HL-60 (cell line): ENCODE data around the gene OSBPL2.

Source experiments
- DNase-seq, 2 experiments: peaks; one replicate each; pipeline ENCODE4 v3.0.0-alpha.2; 2010 to 2020; ENCODE audit warnings: low read depth in 1 of 2, low spot score in 1 of 2
- H3K27ac ChIP-seq: fragments of 250-450 bp; sonication (Bioruptor Pico); replicated peaks from 2 replicates; pipeline ENCODE4 v1.5.1; 2020; ENCODE audit warnings: mild to moderate bottlenecking, moderate library complexity
- H3K27me3 ChIP-seq: fragments of 250-450 bp; sonication (Bioruptor Pico); 2 replicates; pipeline ENCODE4 v1.5.1; 2021; ENCODE audit warnings: mild to moderate bottlenecking, moderate library complexity; ENCODE audit not compliant: insufficient read depth, poor library complexity, severe bottlenecking
- H3K4me3 ChIP-seq: replicated peaks from 2 replicates; pipeline ENCODE4 v1.5.1; 2011; ENCODE audit warnings: mild to moderate bottlenecking, control low read depth, low read length; ENCODE audit not compliant: insufficient read depth
- CTCF ChIP-seq: IDR thresholded peaks from one replicate; pipeline ENCODE4 v1.5.1; 2011; ENCODE audit warnings: low read length, control low read depth, inconsistent platforms; ENCODE audit not compliant: insufficient read depth
- GABPA ChIP-seq: IDR thresholded peaks from 2 replicates; pipeline ENCODE4 v1.6.1; 2012; ENCODE audit warnings: low read depth
- POLR2AphosphoS5 ChIP-seq: IDR thresholded peaks from 2 replicates; pipeline ENCODE4 v1.6.1; 2012; ENCODE audit warnings: low read depth
- REST ChIP-seq: IDR thresholded peaks from 2 replicates; pipeline ENCODE4 v1.6.1; 2012; ENCODE audit warnings: low read depth; ENCODE audit not compliant: insufficient replicate concordance
- SPI1 ChIP-seq: IDR thresholded peaks from 2 replicates; pipeline ENCODE4 v1.6.1; 2012; ENCODE audit warnings: low read depth, mild to moderate bottlenecking, borderline replicate concordance

The OSBPL2 gene

GRCh38 chr20:62198931-62199330, 39.4 kb upstream of the OSBPL2 start:
- no peak overlapping the region for H3K27ac ChIP-seq

DNA sequence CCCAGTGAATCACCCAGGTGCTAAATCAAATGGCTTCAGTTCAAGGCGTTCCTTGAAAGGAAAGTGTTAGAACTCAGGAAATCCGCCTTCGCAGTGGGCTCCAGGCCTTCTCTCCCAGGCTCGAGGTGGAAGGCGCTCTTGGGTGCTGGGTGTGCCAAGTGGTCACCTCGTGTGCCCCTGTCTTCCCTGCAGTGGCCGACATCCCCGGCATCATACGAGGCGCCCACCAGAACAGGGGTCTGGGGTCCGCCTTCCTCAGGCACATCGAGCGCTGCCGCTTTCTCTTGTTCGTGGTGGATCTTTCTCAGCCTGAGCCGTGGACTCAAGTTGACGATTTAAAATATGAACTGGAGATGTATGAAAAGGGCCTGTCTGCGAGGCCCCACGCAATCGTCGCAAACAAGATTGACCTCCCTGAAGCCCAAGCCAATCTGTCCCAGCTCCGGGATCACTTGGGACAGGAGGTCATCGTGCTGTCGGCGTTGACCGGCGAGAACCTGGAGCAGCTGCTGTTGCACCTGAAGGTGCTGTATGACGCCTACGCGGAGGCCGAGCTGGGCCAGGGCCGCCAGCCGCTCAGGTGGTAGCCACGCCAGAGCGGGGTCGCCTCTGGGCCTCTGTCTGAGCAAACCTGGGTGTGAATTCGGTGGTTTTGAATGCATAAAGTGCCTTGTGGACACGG, 37.7 kb upstream of the OSBPL2 start:
- no peak for TF ChIP-seq GABPA
- TF ChIP-seq POLR2AphosphoS5: no peak
- TF ChIP-seq SPI1: no peak
- Histone ChIP-seq H3K4me3 (no peak overlapping the region), H3K27me3 (no peaks in the 10 kb centered on the region), H3K27ac (no peak overlapping the region)
- no peak for DNase-seq

More at GRCh38 chr20:62198931-62199330, 39.4 kb upstream of the OSBPL2 start:
- DNase-seq: no peak
- Histone ChIP-seq H3K27me3 (no peaks in the 10 kb centered on the region), H3K4me3 (no peak overlapping the region)
- no peak for TF ChIP-seq POLR2AphosphoS5
- TF ChIP-seq SPI1: no peak
- no peak for TF ChIP-seq REST
- TF ChIP-seq GABPA: no peak
- no peak for TF ChIP-seq CTCF

GRCh38 chr20:62201173-62202082, 36.9 kb upstream of the OSBPL2 start:
- Histone ChIP-seq H3K27ac (no peak overlapping the region), H3K4me3 (no peak overlapping the region), H3K27me3 (no peaks in the 10 kb centered on the region)
- no peak for TF ChIP-seq SPI1
- no peak for TF ChIP-seq CTCF
- no peak for TF ChIP-seq GABPA
- no peak for TF ChIP-seq REST
- no peak for TF ChIP-seq POLR2AphosphoS5
- no peak for DNase-seq

GRCh38 chr20:62202083-62202395, 36.3 kb upstream of the OSBPL2 start:
- H3K27me3 ChIP-seq: no peaks in the 10 kb centered on the region
- no peak overlapping the region for H3K27ac ChIP-seq
- no peak for TF ChIP-seq GABPA
- TF ChIP-seq POLR2AphosphoS5: no peak
- no peak for DNase-seq
- no peak overlapping the region for H3K4me3 ChIP-seq
